Small intestine (tissue), 7 donors: ENCODE data around the gene C1QBP. TPM values are rescaled to one million over a fixed set of nuclear protein-coding genes. Genes with fewer than 3 reads are reported as not detected.

Experiments used
- DNase-seq, 2 donors: peaks; one replicate each; pipeline versions ENCODE4 v3.0.0 to v3.0.0-alpha.2; 2013
- FAIRE-seq: peaks from 2 replicates; lab custom pipeline; 2012; peaks lifted over from hg19 to GRCh38; lab: Jason Lieb, UNC
- H3K27ac ChIP-seq, 3 donors: one replicate each; pipeline ENCODE4 v1.5.1; 2013; ENCODE audit warnings: low read length in 2 of 3, mild to moderate bottlenecking in 2 of 3, control low read depth in 1 of 3, inconsistent platforms in 1 of 3, low read depth in 1 of 3, moderate library complexity in 1 of 3
- H3K27me3 ChIP-seq, 3 donors: one replicate each; pipeline ENCODE4 v1.6.1; 2013; ENCODE audit warnings: low read length in 3 of 3, inconsistent platforms in 1 of 3; ENCODE audit not compliant: control insufficient read depth in 3 of 3, insufficient read depth in 3 of 3
- H3K36me3 ChIP-seq, 3 donors: one replicate each; pipeline ENCODE4 v1.6.1; 2013; ENCODE audit warnings: low read length in 3 of 3, inconsistent platforms in 1 of 3, low read depth in 1 of 3, mild to moderate bottlenecking in 1 of 3, moderate library complexity in 1 of 3; ENCODE audit not compliant: control insufficient read depth in 3 of 3, insufficient read depth in 2 of 3
- H3K4me1 ChIP-seq, 3 donors: one replicate each; pipeline ENCODE4 v1.6.1; 2013; ENCODE audit warnings: low read length in 2 of 3, inconsistent platforms in 1 of 3, low read depth in 1 of 3, mild to moderate bottlenecking in 1 of 3, moderate library complexity in 1 of 3; ENCODE audit not compliant: control insufficient read depth in 3 of 3, insufficient read depth in 2 of 3
- H3K4me3 ChIP-seq, 3 donors: one replicate each; pipeline ENCODE4 v1.5.1; 2013; ENCODE audit warnings: low read length in 3 of 3, control low read depth in 1 of 3, inconsistent platforms in 1 of 3, low read depth in 1 of 3, mild to moderate bottlenecking in 1 of 3, moderate library complexity in 1 of 3
- H3K9me3 ChIP-seq, 2 donors: one replicate each; pipeline ENCODE4 v1.6.1; 2013; ENCODE audit warnings: low read depth in 1 of 2, low read length in 1 of 2; ENCODE audit not compliant: control insufficient read depth in 2 of 2, insufficient read depth in 1 of 2
- WGBS, 3 donors: extraction: QIAGEN DNeasy Blood & Tissue Kit; methylation state at CpG; one replicate each; pipeline ENCODE4 v1.1.7; 2013; 5-methylcytosine and 5-hydroxymethylcytosine counted together
- polyA plus RNA-seq, 4 donors: library from polyadenylated mRNA; stranded (reverse) in 3 of 4; unstranded in 1 of 4; fragments of 200-250 nt in 3 of 4; fragments of 120-200 nt in 1 of 4; gene quantifications; one replicate each; pipeline versions ENCODE4 v1.2.1 to v1.2.3, GENCODE V29; 2013
- donor health status: healthy with polysubstance abuse.
- donor health status: control.
- donor health status: control.
- donor health status: Bipolar disorder and iron deficiency.
- donor health status: healthy.

The C1QBP gene
- polyA plus RNA-seq, 4 donors = 83.9 to 291 (median 113) TPM

GRCh38 chr17:5391678-5392077 is 47.3 kb downstream of the C1QBP start:
- H3K36me3 ChIP-seq = peaks cover 10 to 57% (median 28%) of the 10 kb centered on the region in 3 donors
- H3K4me3 ChIP-seq = no peak overlapping the region
- 86 to 90% (median 88%) methylated on average over 5 of the region's 5 CpGs for WGBS, 3 donors
- no peak overlapping the region for H3K27ac ChIP-seq
- FAIRE-seq (no peak), DNase-seq (no peak)
- no peaks in the 10 kb centered on the region for H3K27me3 ChIP-seq
- H3K4me1 ChIP-seq = no peaks in the 10 kb centered on the region
- H3K9me3 ChIP-seq = no peaks in the 10 kb centered on the region

Other genes with a start within 250 kb of the C1QBP start
- gene ZNF594, start 247.3 kb downstream of the C1QBP start, polyA plus RNA-seq = 10 to 100 TPM in 1 of 4 donors, 1 to 10 TPM in 1, under 1 TPM in 2; 0.22 to 14.0 (median 0.94) TPM
- gene SCIMP, start 204.3 kb downstream of the C1QBP start, polyA plus RNA-seq = 1 to 10 TPM in 3 of 4 donors, under 1 TPM in 1; 0.22 to 4.4 (median 3.0) TPM
- gene RABEP1, start 156.9 kb downstream of the C1QBP start, polyA plus RNA-seq = 10 to 100 TPM; 14.5 to 37.1 (median 16.0) TPM
- gene NUP88, start 19.5 kb downstream of the C1QBP start, polyA plus RNA-seq = 10 to 100 TPM; 54.5 to 71.2 (median 63.8) TPM
- 10 to 100 TPM; 27.3 to 54.2 (median 30.9) TPM for gene RPAIN, start 19.0 kb downstream of the C1QBP start, polyA plus RNA-seq
- gene DHX33, start 29.8 kb upstream of the C1QBP start, polyA plus RNA-seq = 10 to 100 TPM in 1 of 4 donors, 1 to 10 TPM in 3; 2.4 to 12.9 (median 5.4) TPM
- gene DERL2, start 47.0 kb upstream of the C1QBP start, polyA plus RNA-seq = 10 to 100 TPM; 57.5 to 69.7 (median 61.2) TPM
- 10 to 100 TPM in 3 of 4 donors, 1 to 10 TPM in 1; 7.6 to 21.0 (median 11.3) TPM for gene MIS12, start 47.4 kb upstream of the C1QBP start, polyA plus RNA-seq
- 10 to 100 TPM in 2 of 4 donors, 1 to 10 TPM in 2; 2.2 to 12.8 (median 8.1) TPM for gene NLRP1, start 145.4 kb upstream of the C1QBP start, polyA plus RNA-seq